SK-N-SH treated with all-trans-retinoic acid at 6 μM for 48 hours (cell line): ENCODE data around the gene CLCN1.

Experiments used
- RARB ChIP-seq: fragments of 250-450 bp; sonication (Bioruptor Pico); IDR thresholded peaks from 2 replicates; pipeline ENCODE4 v1.8.0; 2021; ENCODE audit warnings: mild to moderate bottlenecking, moderate library complexity
- TOX ChIP-seq: fragments of 250-450 bp; sonication (Bioruptor Pico); IDR thresholded peaks from 2 replicates; pipeline ENCODE4 v1.8.0; 2021; ENCODE audit warnings: mild to moderate bottlenecking, moderate library complexity, borderline replicate concordance
- ZFP30 ChIP-seq: fragments of 450-650 bp; formaldehyde crosslinking; IDR thresholded peaks from 2 replicates; pipeline ENCODE4 v1.5.0; 2022; ENCODE audit warnings: mild to moderate bottlenecking, moderate library complexity
- ZNF565 ChIP-seq: fragments of 450-650 bp; formaldehyde crosslinking; conservative IDR thresholded peaks from 2 replicates; pipeline ENCODE4 v1.5.0; 2020; ENCODE audit warnings: low read depth, mild to moderate bottlenecking, moderate library complexity

GRCh38 chr7:143362131-143363015, 46.5 kb downstream of the CLCN1 start, which contains the start of gene FAM131B:
- TF ChIP-seq ZFP30 (CRISPR knock-in tag) (no peak), RARB (CRISPR knock-in tag) (no peak), TOX (CRISPR knock-in tag) (no peak), ZNF565 (CRISPR knock-in tag) (no peak)
